Measurements from ENCODE around the gene UBD.
A peak's percentile ranks its signal among the peaks of the same experiment; 100 is the strongest.

UBD gene

GRCh38 chr6:29597184-29597583 is 37.7 kb upstream of the UBD start:
- DNase-seq (ENCODE audit: extremely low spot score): no peak
- CTCF ChIA-PET: interaction anchor here (2.1 to 2.9 kb wide), 2 partner anchors 8 to 57 kb away, joined by 9 to 20 read pairs; no protein-coding TSS in a partner anchor
- POLR2A ChIA-PET: no interaction called here
- TF ChIP-seq, protein P1, sequence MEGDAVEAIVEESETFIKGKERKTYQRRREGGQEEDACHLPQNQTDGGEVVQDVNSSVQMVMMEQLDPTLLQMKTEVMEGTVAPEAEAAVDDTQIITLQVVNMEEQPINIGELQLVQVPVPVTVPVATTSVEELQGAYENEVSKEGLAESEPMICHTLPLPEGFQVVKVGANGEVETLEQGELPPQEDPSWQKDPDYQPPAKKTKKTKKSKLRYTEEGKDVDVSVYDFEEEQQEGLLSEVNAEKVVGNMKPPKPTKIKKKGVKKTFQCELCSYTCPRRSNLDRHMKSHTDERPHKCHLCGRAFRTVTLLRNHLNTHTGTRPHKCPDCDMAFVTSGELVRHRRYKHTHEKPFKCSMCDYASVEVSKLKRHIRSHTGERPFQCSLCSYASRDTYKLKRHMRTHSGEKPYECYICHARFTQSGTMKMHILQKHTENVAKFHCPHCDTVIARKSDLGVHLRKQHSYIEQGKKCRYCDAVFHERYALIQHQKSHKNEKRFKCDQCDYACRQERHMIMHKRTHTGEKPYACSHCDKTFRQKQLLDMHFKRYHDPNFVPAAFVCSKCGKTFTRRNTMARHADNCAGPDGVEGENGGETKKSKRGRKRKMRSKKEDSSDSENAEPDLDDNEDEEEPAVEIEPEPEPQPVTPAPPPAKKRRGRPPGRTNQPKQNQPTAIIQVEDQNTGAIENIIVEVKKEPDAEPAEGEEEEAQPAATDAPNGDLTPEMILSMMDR (IDR thresholded peaks at IDR 0.05; ENCODE audit: control extremely low read depth, extremely low read depth, low read depth, missing control alignments): no peak

DNA sequence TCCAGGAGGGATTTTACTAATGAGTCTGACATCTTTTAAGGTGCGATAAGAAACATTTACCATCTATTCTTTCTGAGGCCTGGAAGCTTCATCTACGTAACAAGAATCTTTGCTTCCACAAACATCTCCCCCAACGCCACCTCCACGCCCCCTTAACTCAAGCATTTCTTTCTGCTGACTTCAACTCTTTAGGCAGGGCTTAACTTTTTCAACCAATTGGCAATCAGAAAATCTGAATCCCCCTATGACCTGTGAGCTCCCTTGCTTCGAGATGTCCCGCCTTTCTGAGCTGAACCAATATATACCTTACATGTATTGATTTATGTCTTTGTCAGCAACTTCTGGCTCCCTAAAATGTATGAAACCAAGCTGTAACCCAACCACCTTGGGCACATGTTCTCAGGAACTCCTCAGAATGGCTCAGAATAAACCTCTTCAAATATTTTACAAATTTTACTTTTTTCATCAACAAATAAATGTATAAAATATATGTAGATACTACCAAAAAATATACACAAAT is 36.9 kb upstream of the UBD start:
- ChIA-PET CTCF (interaction anchor here (2.1 to 2.9 kb wide), 2 partner anchors 7 to 58 kb away, joined by 9 to 20 read pairs; no protein-coding TSS in a partner anchor), POLR2A (no interaction called here)
- DNase-seq (ENCODE audit: extremely low spot score): no peak
- TF ChIP-seq, protein P1 (IDR thresholded peaks at IDR 0.05; ENCODE audit: control extremely low read depth, extremely low read depth, low read depth, missing control alignments): no peak

DNA sequence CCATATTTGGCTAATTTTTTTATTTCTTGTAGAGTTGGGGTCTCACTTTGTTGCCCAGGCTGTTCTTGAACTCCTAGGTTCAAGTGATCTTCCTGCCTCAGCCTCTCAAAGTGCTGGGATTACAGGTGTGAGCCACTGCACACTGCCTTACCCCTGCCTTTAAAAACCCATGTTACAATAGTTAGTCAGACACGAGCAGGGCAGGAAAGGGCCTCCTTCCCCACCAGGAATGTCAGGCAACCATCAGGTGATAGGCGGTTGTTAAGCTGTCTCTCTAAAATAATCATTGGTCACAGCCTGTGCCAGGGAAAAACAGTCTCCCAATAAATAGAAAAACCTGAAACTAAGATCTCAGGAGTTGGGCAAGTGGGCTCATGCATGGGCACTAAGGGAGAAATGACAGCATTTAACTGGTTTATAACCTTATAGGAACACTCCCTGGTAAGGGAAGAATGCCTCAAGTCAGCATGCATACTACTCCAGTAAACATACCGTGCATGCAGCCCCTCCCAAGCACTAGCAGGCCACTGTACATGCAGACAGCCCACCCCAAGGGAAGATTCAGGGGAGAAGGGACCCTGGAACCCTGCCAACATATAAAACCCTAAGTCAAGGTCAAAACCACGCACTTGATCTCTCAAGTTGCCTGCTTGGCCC is 33.8 kb upstream of the UBD start:
- ChIA-PET CTCF (interaction anchor here (1.5 kb wide), 2 partner anchors 9 to 218 kb away, joined by 3 to 6 read pairs; partner anchors contain the start of genes OR12D3 and OR2H2), POLR2A (no interaction called here)
- TF ChIP-seq, protein P1 (IDR thresholded peaks at IDR 0.05; ENCODE audit: control extremely low read depth, extremely low read depth, low read depth, missing control alignments): no peak
- DNase-seq (ENCODE audit: extremely low spot score): no peak

DNA sequence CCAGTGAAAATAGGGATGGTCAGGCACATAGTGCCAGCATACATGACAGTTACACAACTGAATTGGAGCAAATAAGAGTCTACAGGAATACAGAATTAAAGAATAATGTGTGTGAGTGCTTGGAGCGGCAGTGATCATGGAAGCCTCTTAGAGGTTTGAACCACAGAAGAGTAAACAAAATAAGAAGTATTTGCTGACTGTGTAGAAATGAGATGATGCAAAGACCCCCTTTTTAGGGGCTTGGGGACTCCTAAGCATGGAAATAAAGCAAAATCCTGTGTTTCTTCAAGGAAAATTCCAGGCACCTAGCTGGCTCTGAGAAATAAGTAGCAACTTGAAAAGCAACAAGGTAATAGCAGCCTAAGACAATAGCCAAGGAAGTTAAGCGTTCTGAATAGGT is 32.1 kb upstream of the UBD start:
- POLR2A ChIA-PET: no interaction called here
- DNase-seq (ENCODE audit: extremely low spot score): no peak
- TF ChIP-seq, protein P1 (IDR thresholded peaks at IDR 0.05; ENCODE audit: control extremely low read depth, extremely low read depth, low read depth, missing control alignments): no peak
- CTCF ChIA-PET: interaction anchor here (1.3 to 1.5 kb wide), 2 partner anchors 98 to 216 kb away, joined by 3 read pairs; partner anchors contain the start of gene OR12D3

DNA sequence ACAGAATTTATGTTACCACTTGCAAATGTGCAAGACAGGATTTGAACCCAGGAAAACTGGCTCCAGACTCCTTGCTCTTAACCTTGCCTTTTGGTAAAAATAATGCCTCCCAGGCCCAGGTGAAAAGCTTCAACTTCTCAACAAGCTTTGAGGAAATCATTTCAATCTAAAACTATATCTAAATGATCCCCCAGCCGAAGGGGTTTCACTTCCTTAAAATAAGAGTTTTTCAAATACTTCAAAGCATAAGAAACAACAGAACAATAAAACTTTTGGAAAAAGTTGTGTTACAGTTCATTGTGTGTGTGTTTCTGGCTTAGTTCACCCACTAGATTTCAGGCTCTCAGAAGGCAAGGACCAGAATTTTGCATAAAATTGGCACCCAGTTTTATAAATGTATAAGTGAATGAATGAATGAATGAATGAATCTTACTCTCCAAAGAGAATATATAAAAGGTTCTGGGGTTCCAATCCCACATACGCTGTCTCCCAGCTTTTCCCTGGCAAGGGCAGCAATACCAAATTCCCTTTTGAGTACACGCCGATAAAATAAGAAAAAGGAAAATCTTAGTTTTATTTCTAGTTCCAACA is 30.8 kb upstream of the UBD start:
- TF ChIP-seq, protein P1 (IDR thresholded peaks at IDR 0.05; ENCODE audit: control extremely low read depth, extremely low read depth, low read depth, missing control alignments): no peak
- DNase-seq (ENCODE audit: extremely low spot score): no peak
- CTCF ChIA-PET: interaction anchor here (0.6 to 4.6 kb wide), 11 partner anchors 8 to 905 kb away, joined by 3 to 30 read pairs (median 6); partner anchors contain the start of genes OR12D3 and UBD
- POLR2A ChIA-PET: no interaction called here

- peak; percentile 58 for DNase-seq (ENCODE audit: extremely low spot score)
- TF ChIP-seq, protein P1 (IDR thresholded peaks at IDR 0.05; ENCODE audit: control extremely low read depth, extremely low read depth, low read depth, missing control alignments): peak; percentile 88
- POLR2A ChIA-PET: no interaction called here
- CTCF ChIA-PET: interaction anchor here (0.6 to 4.6 kb wide), 16 partner anchors 8 to 904 kb away, joined by 3 to 30 read pairs (median 4); partner anchors contain the start of genes OR12D3 and UBD
These were observed 30.0 kb upstream of the UBD start for GRCh38 chr6:29589423-29590048.
